Measurements from ENCODE around the gene SLC35A4. TPM values are rescaled to one million over a fixed set of nuclear protein-coding genes. Genes with fewer than 3 reads are reported as not detected.

Gene SLC35A4
- total and polyA plus RNA-seq, 2 of the 13 experiments (the other 11 are each of a cell fraction or from before 2014, with no cell fraction given) = 0.71 to 4.0 TPM

DNA sequence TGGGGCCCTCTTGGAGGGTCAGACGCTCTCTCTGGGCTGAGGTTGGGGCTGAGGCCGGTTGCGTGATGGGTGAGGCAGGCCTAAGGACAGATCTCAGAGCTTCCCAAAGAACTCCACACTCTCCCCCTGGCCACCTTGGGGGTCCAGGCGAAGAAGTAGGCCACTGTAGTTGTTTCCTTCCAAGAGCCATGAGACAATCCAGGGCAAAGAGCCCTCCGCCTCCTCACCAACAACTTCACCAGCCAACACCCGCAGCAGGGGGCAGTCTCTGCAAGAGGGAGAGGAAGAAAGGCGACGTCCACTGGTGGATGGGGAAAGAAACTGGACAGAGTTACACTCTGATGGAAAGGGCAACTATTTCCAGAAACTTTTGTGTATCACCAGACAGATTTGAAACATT lies 10.7 kb downstream of the SLC35A4 start (continued):
- TF ChIP-seq, protein P1, sequence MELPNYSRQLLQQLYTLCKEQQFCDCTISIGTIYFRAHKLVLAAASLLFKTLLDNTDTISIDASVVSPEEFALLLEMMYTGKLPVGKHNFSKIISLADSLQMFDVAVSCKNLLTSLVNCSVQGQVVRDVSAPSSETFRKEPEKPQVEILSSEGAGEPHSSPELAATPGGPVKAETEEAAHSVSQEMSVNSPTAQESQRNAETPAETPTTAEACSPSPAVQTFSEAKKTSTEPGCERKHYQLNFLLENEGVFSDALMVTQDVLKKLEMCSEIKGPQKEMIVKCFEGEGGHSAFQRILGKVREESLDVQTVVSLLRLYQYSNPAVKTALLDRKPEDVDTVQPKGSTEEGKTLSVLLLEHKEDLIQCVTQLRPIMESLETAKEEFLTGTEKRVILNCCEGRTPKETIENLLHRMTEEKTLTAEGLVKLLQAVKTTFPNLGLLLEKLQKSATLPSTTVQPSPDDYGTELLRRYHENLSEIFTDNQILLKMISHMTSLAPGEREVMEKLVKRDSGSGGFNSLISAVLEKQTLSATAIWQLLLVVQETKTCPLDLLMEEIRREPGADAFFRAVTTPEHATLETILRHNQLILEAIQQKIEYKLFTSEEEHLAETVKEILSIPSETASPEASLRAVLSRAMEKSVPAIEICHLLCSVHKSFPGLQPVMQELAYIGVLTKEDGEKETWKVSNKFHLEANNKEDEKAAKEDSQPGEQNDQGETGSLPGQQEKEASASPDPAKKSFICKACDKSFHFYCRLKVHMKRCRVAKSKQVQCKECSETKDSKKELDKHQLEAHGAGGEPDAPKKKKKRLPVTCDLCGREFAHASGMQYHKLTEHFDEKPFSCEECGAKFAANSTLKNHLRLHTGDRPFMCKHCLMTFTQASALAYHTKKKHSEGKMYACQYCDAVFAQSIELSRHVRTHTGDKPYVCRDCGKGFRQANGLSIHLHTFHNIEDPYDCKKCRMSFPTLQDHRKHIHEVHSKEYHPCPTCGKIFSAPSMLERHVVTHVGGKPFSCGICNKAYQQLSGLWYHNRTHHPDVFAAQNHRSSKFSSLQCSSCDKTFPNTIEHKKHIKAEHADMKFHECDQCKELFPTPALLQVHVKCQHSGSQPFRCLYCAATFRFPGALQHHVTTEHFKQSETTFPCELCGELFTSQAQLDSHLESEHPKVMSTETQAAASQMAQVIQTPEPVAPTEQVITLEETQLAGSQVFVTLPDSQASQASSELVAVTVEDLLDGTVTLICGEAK (IDR thresholded peaks at IDR 0.05) = no peak
- TF ChIP-seq, protein P1 (CRISPR knock-in tag; IDR thresholded peaks at IDR 0.05) = no peak
- TF ChIP-seq, protein P2, sequence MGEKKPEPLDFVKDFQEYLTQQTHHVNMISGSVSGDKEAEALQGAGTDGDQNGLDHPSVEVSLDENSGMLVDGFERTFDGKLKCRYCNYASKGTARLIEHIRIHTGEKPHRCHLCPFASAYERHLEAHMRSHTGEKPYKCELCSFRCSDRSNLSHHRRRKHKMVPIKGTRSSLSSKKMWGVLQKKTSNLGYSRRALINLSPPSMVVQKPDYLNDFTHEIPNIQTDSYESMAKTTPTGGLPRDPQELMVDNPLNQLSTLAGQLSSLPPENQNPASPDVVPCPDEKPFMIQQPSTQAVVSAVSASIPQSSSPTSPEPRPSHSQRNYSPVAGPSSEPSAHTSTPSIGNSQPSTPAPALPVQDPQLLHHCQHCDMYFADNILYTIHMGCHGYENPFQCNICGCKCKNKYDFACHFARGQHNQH (CRISPR knock-in tag; IDR thresholded peaks at IDR 0.05) = peak; percentile 52; the same call in 1 of the 2 replicates
- TF ChIP-seq, protein P3, sequence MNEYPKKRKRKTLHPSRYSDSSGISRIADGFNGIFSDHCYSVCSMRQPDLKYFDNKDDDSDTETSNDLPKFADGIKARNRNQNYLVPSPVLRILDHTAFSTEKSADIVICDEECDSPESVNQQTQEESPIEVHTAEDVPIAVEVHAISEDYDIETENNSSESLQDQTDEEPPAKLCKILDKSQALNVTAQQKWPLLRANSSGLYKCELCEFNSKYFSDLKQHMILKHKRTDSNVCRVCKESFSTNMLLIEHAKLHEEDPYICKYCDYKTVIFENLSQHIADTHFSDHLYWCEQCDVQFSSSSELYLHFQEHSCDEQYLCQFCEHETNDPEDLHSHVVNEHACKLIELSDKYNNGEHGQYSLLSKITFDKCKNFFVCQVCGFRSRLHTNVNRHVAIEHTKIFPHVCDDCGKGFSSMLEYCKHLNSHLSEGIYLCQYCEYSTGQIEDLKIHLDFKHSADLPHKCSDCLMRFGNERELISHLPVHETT (CRISPR knock-in tag; conservative IDR thresholded peaks at IDR 0.05) = no peak
- TF ChIP-seq, protein P4, sequence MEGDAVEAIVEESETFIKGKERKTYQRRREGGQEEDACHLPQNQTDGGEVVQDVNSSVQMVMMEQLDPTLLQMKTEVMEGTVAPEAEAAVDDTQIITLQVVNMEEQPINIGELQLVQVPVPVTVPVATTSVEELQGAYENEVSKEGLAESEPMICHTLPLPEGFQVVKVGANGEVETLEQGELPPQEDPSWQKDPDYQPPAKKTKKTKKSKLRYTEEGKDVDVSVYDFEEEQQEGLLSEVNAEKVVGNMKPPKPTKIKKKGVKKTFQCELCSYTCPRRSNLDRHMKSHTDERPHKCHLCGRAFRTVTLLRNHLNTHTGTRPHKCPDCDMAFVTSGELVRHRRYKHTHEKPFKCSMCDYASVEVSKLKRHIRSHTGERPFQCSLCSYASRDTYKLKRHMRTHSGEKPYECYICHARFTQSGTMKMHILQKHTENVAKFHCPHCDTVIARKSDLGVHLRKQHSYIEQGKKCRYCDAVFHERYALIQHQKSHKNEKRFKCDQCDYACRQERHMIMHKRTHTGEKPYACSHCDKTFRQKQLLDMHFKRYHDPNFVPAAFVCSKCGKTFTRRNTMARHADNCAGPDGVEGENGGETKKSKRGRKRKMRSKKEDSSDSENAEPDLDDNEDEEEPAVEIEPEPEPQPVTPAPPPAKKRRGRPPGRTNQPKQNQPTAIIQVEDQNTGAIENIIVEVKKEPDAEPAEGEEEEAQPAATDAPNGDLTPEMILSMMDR (CRISPR knock-in tag; IDR thresholded peaks at IDR 0.05) = peak; percentile 92
- no peak for TF ChIP-seq SOX6 (IDR thresholded peaks at IDR 0.05)
- 0 out of 2 replicates have a peak, but pooled peaks have one; percentile 28 for TF ChIP-seq SOX6 (CRISPR knock-in tag; IDR thresholded peaks at IDR 0.05)
- TF ChIP-seq, protein P5, sequence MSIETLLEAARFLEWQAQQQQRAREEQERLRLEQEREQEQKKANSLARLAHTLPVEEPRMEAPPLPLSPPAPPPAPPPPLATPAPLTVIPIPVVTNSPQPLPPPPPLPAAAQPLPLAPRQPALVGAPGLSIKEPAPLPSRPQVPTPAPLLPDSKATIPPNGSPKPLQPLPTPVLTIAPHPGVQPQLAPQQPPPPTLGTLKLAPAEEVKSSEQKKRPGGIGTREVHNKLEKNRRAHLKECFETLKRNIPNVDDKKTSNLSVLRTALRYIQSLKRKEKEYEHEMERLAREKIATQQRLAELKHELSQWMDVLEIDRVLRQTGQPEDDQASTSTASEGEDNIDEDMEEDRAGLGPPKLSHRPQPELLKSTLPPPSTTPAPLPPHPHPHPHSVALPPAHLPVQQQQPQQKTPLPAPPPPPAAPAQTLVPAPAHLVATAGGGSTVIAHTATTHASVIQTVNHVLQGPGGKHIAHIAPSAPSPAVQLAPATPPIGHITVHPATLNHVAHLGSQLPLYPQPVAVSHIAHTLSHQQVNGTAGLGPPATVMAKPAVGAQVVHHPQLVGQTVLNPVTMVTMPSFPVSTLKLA (IDR thresholded peaks at IDR 0.05) = no peak
- TF ChIP-seq STAT5B (CRISPR knock-in tag; IDR thresholded peaks at IDR 0.05) = no peak
- TF ChIP-seq, protein P6, sequence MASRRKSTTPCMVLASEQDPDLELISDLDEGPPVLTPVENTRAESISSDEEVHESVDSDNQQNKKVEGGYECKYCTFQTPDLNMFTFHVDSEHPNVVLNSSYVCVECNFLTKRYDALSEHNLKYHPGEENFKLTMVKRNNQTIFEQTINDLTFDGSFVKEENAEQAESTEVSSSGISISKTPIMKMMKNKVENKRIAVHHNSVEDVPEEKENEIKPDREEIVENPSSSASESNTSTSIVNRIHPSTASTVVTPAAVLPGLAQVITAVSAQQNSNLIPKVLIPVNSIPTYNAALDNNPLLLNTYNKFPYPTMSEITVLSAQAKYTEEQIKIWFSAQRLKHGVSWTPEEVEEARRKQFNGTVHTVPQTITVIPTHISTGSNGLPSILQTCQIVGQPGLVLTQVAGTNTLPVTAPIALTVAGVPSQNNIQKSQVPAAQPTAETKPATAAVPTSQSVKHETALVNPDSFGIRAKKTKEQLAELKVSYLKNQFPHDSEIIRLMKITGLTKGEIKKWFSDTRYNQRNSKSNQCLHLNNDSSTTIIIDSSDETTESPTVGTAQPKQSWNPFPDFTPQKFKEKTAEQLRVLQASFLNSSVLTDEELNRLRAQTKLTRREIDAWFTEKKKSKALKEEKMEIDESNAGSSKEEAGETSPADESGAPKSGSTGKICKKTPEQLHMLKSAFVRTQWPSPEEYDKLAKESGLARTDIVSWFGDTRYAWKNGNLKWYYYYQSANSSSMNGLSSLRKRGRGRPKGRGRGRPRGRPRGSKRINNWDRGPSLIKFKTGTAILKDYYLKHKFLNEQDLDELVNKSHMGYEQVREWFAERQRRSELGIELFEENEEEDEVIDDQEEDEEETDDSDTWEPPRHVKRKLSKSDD (CRISPR knock-in tag; IDR thresholded peaks at IDR 0.05; ENCODE audit: low read depth) = no peak

Measured in HepG2 (cell line).